ENCODE measurements around the gene MYO5A.

MYO5A gene

DNA sequence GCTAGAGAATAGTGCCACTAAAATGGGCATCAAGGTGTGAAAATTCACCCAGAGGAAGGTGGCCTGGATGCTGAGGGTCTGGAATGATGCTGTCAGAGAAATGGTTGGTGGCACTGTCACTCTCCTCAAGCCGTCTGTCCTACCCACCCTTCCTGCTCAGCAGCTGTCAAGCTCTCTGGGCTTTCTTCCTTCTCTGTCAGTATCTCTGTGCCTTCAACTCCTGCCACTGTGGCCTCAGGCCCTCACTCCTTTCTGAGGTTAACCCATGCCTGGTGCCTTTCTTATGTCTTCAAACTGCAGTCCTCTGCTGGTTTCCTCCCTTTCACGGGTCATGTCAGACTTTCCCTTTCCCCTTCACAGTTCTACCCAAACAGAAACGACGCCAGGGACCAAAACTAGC, 237.5 kb downstream of the MYO5A start:
- CTCF ChIA-PET: no interaction called here
- DNase-seq (ENCODE audit: extremely low spot score): no peak
- no peak for TF ChIP-seq SUZ12 (IDR thresholded peaks at IDR 0.05)
- no peak for TF ChIP-seq ZNF384 (IDR thresholded peaks at IDR 0.05)
- TF ChIP-seq SP1 (IDR thresholded peaks at IDR 0.05): no peak
- TF ChIP-seq CTBP1 (IDR thresholded peaks at IDR 0.05; ENCODE audit: borderline replicate concordance): no peak
- no peak for TF ChIP-seq ELF4 (IDR thresholded peaks at IDR 0.05)
- TF ChIP-seq FOXA1 (IDR thresholded peaks at IDR 0.05): no peak
- TF ChIP-seq TARDBP (IDR thresholded peaks at IDR 0.05): no peak
- TF ChIP-seq BHLHE40 (IDR thresholded peaks at IDR 0.05; ENCODE audit: borderline replicate concordance): no peak
- TF ChIP-seq HDGF (IDR thresholded peaks at IDR 0.05; ENCODE audit: borderline replicate concordance): no peak
- TF ChIP-seq NFRKB (IDR thresholded peaks at IDR 0.05): no peak
- TF ChIP-seq ARNT (IDR thresholded peaks at IDR 0.05): no peak
- TF ChIP-seq L3MBTL2 (conservative IDR thresholded peaks at IDR 0.05): no peak
- TF ChIP-seq FOXK2 (IDR thresholded peaks at IDR 0.05): no peak
- TF ChIP-seq LEF1 (IDR thresholded peaks at IDR 0.05; ENCODE audit: borderline replicate concordance): no peak
- TF ChIP-seq FOXM1 (IDR thresholded peaks at IDR 0.05; ENCODE audit: borderline replicate concordance): no peak
- POLR2A ChIA-PET: no interaction called here

DNA sequence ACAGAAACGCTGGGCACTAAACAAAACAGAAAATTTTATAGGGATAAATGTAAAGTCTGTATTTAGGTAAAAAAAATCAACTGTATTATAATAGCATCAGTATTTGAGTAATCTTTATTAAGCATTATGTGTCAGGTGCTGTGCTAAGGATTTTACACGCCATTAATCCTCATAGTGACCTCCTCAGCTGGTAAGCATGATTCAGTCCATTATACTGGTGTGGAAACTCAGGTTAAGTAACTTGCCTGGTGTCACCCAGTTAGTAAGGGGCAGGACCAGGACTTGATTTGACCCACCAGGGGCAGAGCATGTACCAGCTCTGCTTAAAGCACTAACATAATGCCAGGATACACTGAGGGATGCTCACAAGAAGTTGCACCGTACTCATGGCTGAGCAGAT, 237.9 kb downstream of the MYO5A start:
- no peak for TF ChIP-seq FOXK2 (IDR thresholded peaks at IDR 0.05)
- TF ChIP-seq LEF1 (IDR thresholded peaks at IDR 0.05; ENCODE audit: borderline replicate concordance): no peak
- no peak for TF ChIP-seq BHLHE40 (IDR thresholded peaks at IDR 0.05; ENCODE audit: borderline replicate concordance)
- TF ChIP-seq FOXA1 (IDR thresholded peaks at IDR 0.05): no peak
- TF ChIP-seq ELF4 (IDR thresholded peaks at IDR 0.05): no peak
- no peak for TF ChIP-seq SP1 (IDR thresholded peaks at IDR 0.05)
- no peak for TF ChIP-seq HDGF (IDR thresholded peaks at IDR 0.05; ENCODE audit: borderline replicate concordance)
- no peak for TF ChIP-seq SUZ12 (IDR thresholded peaks at IDR 0.05)
- no peak for TF ChIP-seq L3MBTL2 (conservative IDR thresholded peaks at IDR 0.05)
- TF ChIP-seq TARDBP (IDR thresholded peaks at IDR 0.05): no peak
- TF ChIP-seq FOXM1 (IDR thresholded peaks at IDR 0.05; ENCODE audit: borderline replicate concordance): no peak
- TF ChIP-seq NFRKB (IDR thresholded peaks at IDR 0.05): no peak
- no peak for TF ChIP-seq ARNT (IDR thresholded peaks at IDR 0.05)
- TF ChIP-seq, protein P1, sequence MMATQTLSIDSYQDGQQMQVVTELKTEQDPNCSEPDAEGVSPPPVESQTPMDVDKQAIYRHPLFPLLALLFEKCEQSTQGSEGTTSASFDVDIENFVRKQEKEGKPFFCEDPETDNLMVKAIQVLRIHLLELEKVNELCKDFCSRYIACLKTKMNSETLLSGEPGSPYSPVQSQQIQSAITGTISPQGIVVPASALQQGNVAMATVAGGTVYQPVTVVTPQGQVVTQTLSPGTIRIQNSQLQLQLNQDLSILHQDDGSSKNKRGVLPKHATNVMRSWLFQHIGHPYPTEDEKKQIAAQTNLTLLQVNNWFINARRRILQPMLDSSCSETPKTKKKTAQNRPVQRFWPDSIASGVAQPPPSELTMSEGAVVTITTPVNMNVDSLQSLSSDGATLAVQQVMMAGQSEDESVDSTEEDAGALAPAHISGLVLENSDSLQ (IDR thresholded peaks at IDR 0.05): no peak
- no peak for TF ChIP-seq ZNF384 (IDR thresholded peaks at IDR 0.05)
- no peak for TF ChIP-seq CTBP1 (IDR thresholded peaks at IDR 0.05; ENCODE audit: borderline replicate concordance)
- ChIA-PET POLR2A (no interaction called here), CTCF (no interaction called here)
- DNase-seq (ENCODE audit: extremely low spot score): no peak

DNA sequence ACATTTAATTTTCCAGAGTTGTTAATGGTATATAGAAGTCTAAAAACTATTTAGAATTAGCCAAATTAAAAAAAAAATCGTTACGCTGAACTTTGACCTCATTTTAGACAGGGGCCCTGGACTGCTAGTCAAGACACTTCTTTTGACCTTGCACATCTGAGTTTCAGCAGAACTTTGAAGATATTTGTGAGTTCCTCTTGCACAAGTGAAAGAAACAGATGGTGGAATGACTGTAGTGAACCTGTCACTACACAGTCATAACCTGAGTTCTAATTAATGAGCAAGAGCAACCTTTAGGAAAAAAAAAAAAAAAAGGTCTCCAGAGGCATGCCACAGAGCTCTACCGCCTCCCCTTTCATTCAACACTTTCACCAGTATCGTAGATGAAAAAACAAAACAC, 238.4 kb downstream of the MYO5A start:
- DNase-seq (ENCODE audit: extremely low spot score): no peak
- TF ChIP-seq FOXM1 (IDR thresholded peaks at IDR 0.05; ENCODE audit: borderline replicate concordance) (no peak), NFRKB (IDR thresholded peaks at IDR 0.05) (no peak), LEF1 (IDR thresholded peaks at IDR 0.05; ENCODE audit: borderline replicate concordance) (no peak), HDGF (IDR thresholded peaks at IDR 0.05; ENCODE audit: borderline replicate concordance) (no peak), BHLHE40 (IDR thresholded peaks at IDR 0.05; ENCODE audit: borderline replicate concordance) (no peak), L3MBTL2 (conservative IDR thresholded peaks at IDR 0.05) (no peak), ZNF384 (IDR thresholded peaks at IDR 0.05) (no peak), ARNT (IDR thresholded peaks at IDR 0.05) (no peak), TARDBP (IDR thresholded peaks at IDR 0.05) (no peak), ELF4 (IDR thresholded peaks at IDR 0.05) (no peak), SUZ12 (IDR thresholded peaks at IDR 0.05) (no peak), FOXK2 (IDR thresholded peaks at IDR 0.05) (no peak)
- TF ChIP-seq, protein P1 (IDR thresholded peaks at IDR 0.05): no peak
- ChIA-PET CTCF (no interaction called here), POLR2A (no interaction called here)

DNA sequence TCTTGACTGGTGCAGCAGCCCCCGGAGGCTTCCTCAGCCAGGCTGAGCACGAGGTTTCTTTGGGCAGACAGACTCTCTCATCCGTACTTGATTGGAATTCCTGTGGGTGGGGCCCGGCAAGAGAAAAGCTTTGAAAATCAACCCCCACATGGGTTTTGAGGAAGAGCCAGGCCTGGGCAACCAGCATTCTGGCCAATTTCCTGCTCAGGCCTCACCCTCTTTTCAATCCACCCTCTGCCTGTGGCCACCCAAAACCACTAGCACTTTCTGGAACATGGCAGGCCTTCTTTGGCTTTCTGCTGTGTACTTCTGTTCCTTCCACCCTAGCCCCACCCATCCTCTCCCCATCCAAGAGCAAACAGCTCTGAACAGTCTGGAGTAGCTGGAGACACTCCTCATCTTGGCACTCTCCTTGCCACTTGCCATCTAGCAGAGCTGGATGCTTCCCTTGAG, 239.0 kb downstream of the MYO5A start:
- ChIA-PET POLR2A (no interaction called here), CTCF (interaction anchor here (0.6 kb wide), 1 partner anchor 37 kb away, joined by 3 read pairs; no protein-coding TSS in a partner anchor)
- DNase-seq (ENCODE audit: extremely low spot score): no peak
- TF ChIP-seq HDGF (IDR thresholded peaks at IDR 0.05; ENCODE audit: borderline replicate concordance) (no peak), BHLHE40 (IDR thresholded peaks at IDR 0.05; ENCODE audit: borderline replicate concordance) (no peak), TARDBP (IDR thresholded peaks at IDR 0.05) (no peak), SP1 (IDR thresholded peaks at IDR 0.05) (no peak), FOXK2 (IDR thresholded peaks at IDR 0.05) (no peak), CTBP1 (IDR thresholded peaks at IDR 0.05; ENCODE audit: borderline replicate concordance) (no peak), L3MBTL2 (conservative IDR thresholded peaks at IDR 0.05) (no peak), ELF4 (IDR thresholded peaks at IDR 0.05) (no peak), ARNT (IDR thresholded peaks at IDR 0.05) (no peak), NFRKB (IDR thresholded peaks at IDR 0.05) (no peak)

DNA sequence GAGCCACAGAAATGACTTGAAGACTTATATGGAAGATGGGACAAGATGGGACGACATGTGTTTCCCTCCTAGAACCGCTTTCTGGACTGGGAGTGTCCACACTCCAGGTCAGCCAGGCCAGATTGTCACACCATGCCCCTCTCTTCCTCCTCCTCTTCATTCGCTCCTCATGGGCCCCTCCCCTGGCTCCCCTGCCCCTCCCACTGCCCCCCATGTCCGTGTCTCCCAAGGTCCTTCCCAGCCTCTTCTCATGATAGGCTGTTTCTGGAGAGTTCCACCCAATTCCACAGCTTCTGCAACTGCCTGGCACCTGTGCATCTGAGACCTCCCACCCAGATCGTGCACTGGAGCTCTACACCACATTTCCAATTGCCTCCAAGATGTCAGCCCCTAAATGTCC, 239.7 kb downstream of the MYO5A start:
- CTCF ChIA-PET: no interaction called here

More for the DNA sequence above, 239.7 kb downstream of the MYO5A start:
- TF ChIP-seq NFRKB (IDR thresholded peaks at IDR 0.05): no peak
- no peak for TF ChIP-seq FOXM1 (IDR thresholded peaks at IDR 0.05; ENCODE audit: borderline replicate concordance)
- no peak for TF ChIP-seq FOXK2 (IDR thresholded peaks at IDR 0.05)
- TF ChIP-seq, protein P1 (IDR thresholded peaks at IDR 0.05): no peak
- TF ChIP-seq CTBP1 (IDR thresholded peaks at IDR 0.05; ENCODE audit: borderline replicate concordance): no peak
- no peak for TF ChIP-seq ELF4 (IDR thresholded peaks at IDR 0.05)
- TF ChIP-seq BHLHE40 (IDR thresholded peaks at IDR 0.05; ENCODE audit: borderline replicate concordance): no peak
- TF ChIP-seq L3MBTL2 (conservative IDR thresholded peaks at IDR 0.05): no peak
- no peak for TF ChIP-seq SP1 (IDR thresholded peaks at IDR 0.05)
- TF ChIP-seq HDGF (IDR thresholded peaks at IDR 0.05; ENCODE audit: borderline replicate concordance): no peak
- TF ChIP-seq SUZ12 (IDR thresholded peaks at IDR 0.05): no peak
- no peak for TF ChIP-seq TARDBP (IDR thresholded peaks at IDR 0.05)
- no peak for TF ChIP-seq LEF1 (IDR thresholded peaks at IDR 0.05; ENCODE audit: borderline replicate concordance)
- TF ChIP-seq FOXA1 (IDR thresholded peaks at IDR 0.05): no peak
- no peak for TF ChIP-seq ARNT (IDR thresholded peaks at IDR 0.05)
- no peak for TF ChIP-seq ZNF384 (IDR thresholded peaks at IDR 0.05)
- no peak for DNase-seq (ENCODE audit: extremely low spot score)
- POLR2A ChIA-PET: no interaction called here
